Memory B cell (primary cell): Measurements from ENCODE around the gene SLC12A8.

Experiments
- ATAC-seq: fragments of 150-1000 bp; cut with Tn5 transposase; 2 replicates; pipeline ENCODE4 v1.10.0; 2021; ENCODE audit warnings: low read depth, mild to moderate bottlenecking, moderate library complexity
- DNase-seq, 2 donors: peaks; one replicate each; pipeline ENCODE4 v3.0.0; 2022; ENCODE audit warnings: low spot score in 2 of 2
- H3K27ac Mint-ChIP-seq: one replicate; pipeline ENCODE4 v1.8.0; 2022; ENCODE audit warnings: mild to moderate bottlenecking, moderate library complexity, mixed read lengths
- H3K27me3 Mint-ChIP-seq: one replicate; pipeline ENCODE4 v1.8.0; 2022; ENCODE audit warnings: mixed read lengths
- H3K36me3 Mint-ChIP-seq: one replicate; pipeline ENCODE4 v1.8.0; 2022; ENCODE audit warnings: mild to moderate bottlenecking, mixed read lengths
- H3K4me1 Mint-ChIP-seq: one replicate; pipeline ENCODE4 v1.8.0; 2022; ENCODE audit warnings: mixed read lengths
- H3K4me3 Mint-ChIP-seq: one replicate; pipeline ENCODE4 v1.8.0; 2022; ENCODE audit warnings: mild to moderate bottlenecking, moderate library complexity, mixed read lengths
- H3K9me3 Mint-ChIP-seq: one replicate; pipeline ENCODE4 v1.8.0; 2022; ENCODE audit warnings: mixed read lengths

The SLC12A8 gene

DNA sequence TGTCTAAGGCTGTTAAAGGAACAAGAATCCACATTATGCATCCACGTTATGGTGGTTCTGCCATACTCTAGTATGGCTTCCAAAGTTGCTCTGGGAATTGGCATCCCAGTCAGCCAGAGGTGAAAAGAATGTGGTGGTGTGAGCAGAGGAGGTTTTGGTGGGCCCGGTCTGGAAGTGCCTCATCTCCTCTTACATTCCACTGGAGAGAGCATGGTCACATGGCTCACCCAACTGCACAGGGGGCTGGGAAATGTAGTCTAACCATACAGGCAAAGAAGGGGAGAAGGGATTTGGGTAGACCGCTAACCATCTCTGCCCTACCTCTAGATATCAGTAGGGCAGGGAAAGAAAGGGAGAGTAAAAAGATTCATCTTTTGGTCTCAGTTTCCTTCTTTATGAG lies 153.6 kb downstream of the SLC12A8 start:
- Mint-ChIP-seq H3K27me3 (peaks cover 13% of the 10 kb centered on the region), H3K4me3 (no peak overlapping the region), H3K27ac (no peak overlapping the region), H3K36me3 (no peaks in the 10 kb centered on the region), H3K4me1 (peaks cover 10% of the 10 kb centered on the region), H3K9me3 (no peaks in the 10 kb centered on the region)
- DNase-seq (no peak), ATAC-seq (no peak)

DNA sequence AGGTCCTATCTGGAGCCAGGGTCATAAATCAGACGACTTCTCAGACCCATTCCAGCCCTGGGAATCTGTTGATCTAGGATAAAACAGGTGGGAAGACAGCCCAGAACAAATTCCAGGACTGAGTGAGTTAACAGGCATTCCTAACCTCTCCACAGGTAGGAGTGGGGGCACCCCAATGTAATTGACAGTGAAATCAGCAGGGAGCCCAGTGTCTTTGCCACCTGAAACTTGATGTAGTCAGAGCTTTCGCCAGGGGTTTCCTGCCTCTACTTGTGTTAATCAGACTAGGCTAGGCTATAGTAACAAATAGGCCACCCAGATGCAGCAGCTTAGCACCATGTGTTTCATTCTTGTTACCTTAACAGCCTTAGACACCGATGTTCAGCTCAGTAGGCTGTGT lies 154.0 kb downstream of the SLC12A8 start:
- DNase-seq (no peak), ATAC-seq (no peak)
- Mint-ChIP-seq H3K27me3 (peaks cover 11% of the 10 kb centered on the region), H3K9me3 (no peaks in the 10 kb centered on the region), H3K4me3 (no peak overlapping the region), H3K4me1 (peaks cover 12% of the 10 kb centered on the region), H3K27ac (no peak overlapping the region), H3K36me3 (no peaks in the 10 kb centered on the region)

DNA sequence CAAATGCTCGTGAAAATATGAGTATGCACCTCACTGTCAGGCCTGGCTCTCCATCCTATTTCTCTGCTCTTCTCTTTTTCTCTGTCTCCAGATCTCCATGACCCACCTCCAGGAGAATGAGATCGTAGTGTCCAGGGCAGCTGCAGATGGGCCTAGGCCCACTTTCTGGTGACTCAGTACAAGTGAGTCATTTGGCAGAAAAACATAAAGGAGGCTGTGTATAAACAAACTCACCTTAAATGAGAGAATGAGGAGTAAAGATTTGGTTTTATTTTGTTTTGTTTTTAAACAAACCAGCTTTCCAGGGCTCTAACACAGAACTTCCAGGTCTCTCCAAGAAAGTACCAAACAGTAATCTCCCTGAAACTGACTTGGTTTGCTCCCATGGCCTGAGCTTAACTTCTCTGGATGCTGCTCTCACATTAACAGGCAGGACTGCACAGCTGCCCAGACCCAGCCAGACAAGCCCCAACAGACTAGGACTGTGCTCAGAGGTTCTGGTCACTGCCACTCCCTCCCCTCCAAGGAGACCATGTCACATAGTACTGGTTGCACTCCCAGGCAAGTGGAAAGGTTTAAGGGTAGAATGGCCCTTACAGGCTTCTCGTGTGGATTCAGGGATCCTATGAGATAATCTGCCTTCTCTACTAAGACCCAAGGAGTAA lies 155.2 kb downstream of the SLC12A8 start:
- Mint-ChIP-seq H3K36me3 (no peaks in the 10 kb centered on the region), H3K4me1 (peaks cover 23% of the 10 kb centered on the region), H3K9me3 (no peaks in the 10 kb centered on the region), H3K4me3 (peak overlapping the region; percentile 21), H3K27ac (no peak overlapping the region), H3K27me3 (peaks cover 10% of the 10 kb centered on the region)
- ATAC-seq (no peak), DNase-seq (no peak)

- H3K4me3 Mint-ChIP-seq = peak within 1 kb of the TSS; percentile 95
- H3K9me3 Mint-ChIP-seq = no peaks in the 10 kb centered on the region
- H3K27me3 Mint-ChIP-seq = peaks cover 7% of the 10 kb centered on the region
- H3K4me1 Mint-ChIP-seq = peaks cover 29% of the 10 kb centered on the region
- ATAC-seq (peak; percentile 77), DNase-seq (peak; percentile 45 to 59)
- H3K36me3 Mint-ChIP-seq = no peaks in the 10 kb centered on the region
- H3K27ac Mint-ChIP-seq = peak within 1 kb of the TSS; percentile 89
These were observed 156.4 kb downstream of the SLC12A8 start, which contains the start of gene HEG1 for GRCh38 chr3:125055913-125056745. HEG1 (minus strand) TSS chr3:125055997; CDS start chr3:125055890, 107 bp downstream.

DNA sequence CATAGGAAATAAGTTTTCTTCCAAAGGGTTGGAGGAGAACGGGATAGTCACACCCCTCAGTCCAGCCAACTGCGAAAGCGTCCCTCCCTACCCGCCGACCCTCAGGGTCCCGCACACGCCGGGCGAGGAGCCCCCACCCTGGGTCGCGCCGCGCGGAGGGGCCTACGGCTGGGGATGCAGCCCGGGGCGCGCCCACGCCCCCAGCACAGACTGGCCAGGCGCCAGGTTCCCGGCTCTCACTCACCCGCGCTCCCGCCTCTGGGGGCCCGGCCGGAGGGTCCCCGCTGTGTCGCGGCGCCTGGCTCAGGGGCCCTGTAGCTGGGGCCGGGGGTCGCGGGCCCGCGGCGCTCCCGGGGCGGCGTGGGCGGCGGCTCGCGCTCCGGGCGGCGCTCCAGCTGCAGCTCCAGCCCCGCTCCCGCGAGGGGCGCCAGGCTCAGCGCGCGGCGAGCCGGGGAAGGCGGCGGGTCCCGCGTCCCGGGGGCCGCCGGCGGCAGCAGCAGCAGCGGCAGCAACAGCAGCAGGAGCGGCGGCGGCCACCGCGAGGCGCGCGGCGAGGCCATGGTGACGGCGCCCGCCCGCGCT lies 157.1 kb downstream of the SLC12A8 start:
- Mint-ChIP-seq H3K36me3 (no peaks in the 10 kb centered on the region), H3K27ac (peak overlapping the region; percentile 89), H3K27me3 (peaks cover 2% of the 10 kb centered on the region), H3K9me3 (no peaks in the 10 kb centered on the region), H3K4me1 (peaks cover 32% of the 10 kb centered on the region), H3K4me3 (peak overlapping the region; percentile 95)
- DNase-seq (peak in 1 of 2 donors; percentile 14), ATAC-seq (peak; percentile 51)

GRCh38 chr3:125054449-125055329 lies 157.9 kb downstream of the SLC12A8 start:
- peaks cover 34% of the 10 kb centered on the region for H3K4me1 Mint-ChIP-seq
- H3K27ac Mint-ChIP-seq = peak overlapping the region; percentile 89
- H3K27me3 Mint-ChIP-seq = no peaks in the 10 kb centered on the region
- no peaks in the 10 kb centered on the region for H3K9me3 Mint-ChIP-seq
- DNase-seq (no peak), ATAC-seq (peak; percentile 17)
- H3K36me3 Mint-ChIP-seq = no peaks in the 10 kb centered on the region
- H3K4me3 Mint-ChIP-seq = peak overlapping the region; percentile 95

- H3K27me3 Mint-ChIP-seq = no peaks in the 10 kb centered on the region
- no peak for DNase-seq
- ATAC-seq = no peak
- H3K27ac Mint-ChIP-seq = peak overlapping the region; percentile 89
- peak overlapping the region; percentile 95 for H3K4me3 Mint-ChIP-seq
- H3K36me3 Mint-ChIP-seq = no peaks in the 10 kb centered on the region
- no peaks in the 10 kb centered on the region for H3K9me3 Mint-ChIP-seq
- peaks cover 36% of the 10 kb centered on the region for H3K4me1 Mint-ChIP-seq
These were observed 158.5 kb downstream of the SLC12A8 start for GRCh38 chr3:125054062-125054448.

GRCh38 chr3:125053304-125053699 lies 159.2 kb downstream of the SLC12A8 start:
- ATAC-seq (no peak), DNase-seq (no peak)
- H3K4me1 Mint-ChIP-seq = peaks cover 39% of the 10 kb centered on the region
- no peaks in the 10 kb centered on the region for H3K36me3 Mint-ChIP-seq
- H3K27ac Mint-ChIP-seq = peak overlapping the region; percentile 89
- H3K4me3 Mint-ChIP-seq = peak overlapping the region; percentile 40
- H3K27me3 Mint-ChIP-seq = no peaks in the 10 kb centered on the region
- H3K9me3 Mint-ChIP-seq = no peaks in the 10 kb centered on the region

DNA sequence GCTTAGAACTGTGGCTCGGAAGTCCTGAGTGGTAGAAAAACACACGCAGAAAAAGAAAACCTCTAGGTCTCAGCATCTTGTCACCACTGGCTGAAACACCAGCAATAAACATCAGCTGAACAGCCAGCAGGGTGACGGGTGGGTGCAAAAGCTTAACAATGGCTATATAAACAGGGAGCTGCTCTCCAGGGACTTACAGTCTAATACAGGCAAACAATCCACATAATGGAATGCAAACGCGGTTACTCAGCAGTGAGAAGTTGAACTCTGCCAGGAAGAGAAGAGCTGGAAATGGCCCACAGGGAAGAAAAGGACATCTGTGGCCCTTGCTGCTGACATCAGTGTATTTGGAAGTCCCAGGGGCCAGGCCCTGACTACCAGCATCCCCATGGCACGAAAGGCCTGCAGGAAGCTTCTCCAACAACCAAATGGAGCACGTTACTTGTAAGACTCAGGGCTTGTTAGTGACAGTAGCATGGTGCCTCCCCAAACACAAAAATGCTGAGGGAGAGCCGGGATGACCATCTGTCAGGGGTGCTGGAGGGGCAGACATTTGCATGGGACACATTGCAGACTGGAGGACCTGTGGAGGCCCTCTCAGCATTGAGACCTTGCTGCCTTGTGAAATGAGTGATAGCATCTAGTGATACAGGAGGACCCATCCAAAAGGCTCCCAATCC lies 159.8 kb downstream of the SLC12A8 start:
- H3K9me3 Mint-ChIP-seq = no peaks in the 10 kb centered on the region
- peaks cover under 1% of the 10 kb centered on the region for H3K36me3 Mint-ChIP-seq
- H3K4me1 Mint-ChIP-seq = peaks cover 40% of the 10 kb centered on the region
- no peaks in the 10 kb centered on the region for H3K27me3 Mint-ChIP-seq
- peak overlapping the region; percentile 74 for H3K4me3 Mint-ChIP-seq
- peak overlapping the region; percentile 89 for H3K27ac Mint-ChIP-seq
- no peak for DNase-seq
- no peak for ATAC-seq

- no peaks in the 10 kb centered on the region for H3K9me3 Mint-ChIP-seq
- peak; percentile 33 for ATAC-seq
- no peaks in the 10 kb centered on the region for H3K27me3 Mint-ChIP-seq
- H3K4me1 Mint-ChIP-seq = peaks cover 42% of the 10 kb centered on the region
- peak overlapping the region; percentile 74 for H3K4me3 Mint-ChIP-seq
- H3K36me3 Mint-ChIP-seq = peaks cover 2% of the 10 kb centered on the region
- no peak for DNase-seq
- peak overlapping the region; percentile 89 for H3K27ac Mint-ChIP-seq
These were observed 160.6 kb downstream of the SLC12A8 start for GRCh38 chr3:125051715-125052581.

GRCh38 chr3:125051205-125051604 lies 161.3 kb downstream of the SLC12A8 start:
- Mint-ChIP-seq H3K4me3 (no peak overlapping the region), H3K9me3 (no peaks in the 10 kb centered on the region), H3K27me3 (no peaks in the 10 kb centered on the region), H3K27ac (peak overlapping the region; percentile 89), H3K36me3 (peaks cover 2% of the 10 kb centered on the region), H3K4me1 (peaks cover 42% of the 10 kb centered on the region)
- no peak for DNase-seq
- no peak for ATAC-seq

- Mint-ChIP-seq H3K4me3 (no peak overlapping the region), H3K27ac (no peak overlapping the region), H3K4me1 (peaks cover 42% of the 10 kb centered on the region), H3K36me3 (peaks cover 2% of the 10 kb centered on the region), H3K9me3 (no peaks in the 10 kb centered on the region), H3K27me3 (no peaks in the 10 kb centered on the region)
- no peak for ATAC-seq
- DNase-seq = no peak
These were observed 162.0 kb downstream of the SLC12A8 start for GRCh38 chr3:125050488-125051090.
